ENCODE measurements around the gene ZEB2. TPM values are rescaled to one million over a fixed set of nuclear protein-coding genes. Genes with fewer than 3 reads are reported as not detected.

ZEB2 gene
- total RNA-seq, 1 donor from 2014 or later = 89.1 TPM

DNA sequence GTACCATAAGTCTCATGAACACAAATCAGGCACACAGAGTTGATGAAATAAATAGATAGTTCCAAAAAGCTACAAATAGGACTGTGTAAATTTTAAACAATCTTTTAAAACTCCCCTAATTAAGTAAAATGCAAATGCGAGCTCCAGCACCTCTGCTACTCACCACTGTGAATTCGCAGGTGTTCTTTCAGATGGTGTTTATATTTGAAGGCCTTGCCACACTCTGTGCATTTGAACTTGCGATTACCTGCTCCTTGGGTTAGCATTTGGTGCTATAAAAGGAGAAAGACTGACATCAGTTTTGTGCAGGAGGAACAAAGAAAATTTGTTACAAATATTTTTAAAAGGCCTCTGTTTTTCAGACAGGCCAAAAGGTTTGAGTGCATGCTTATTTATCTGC is 118.9 kb downstream of the ZEB2 start:
- Histone ChIP-seq H3K36me3 (peaks cover 60% of the 10 kb centered on the region), H3K4me1 (peaks cover 44% of the 10 kb centered on the region), H3K27me3 (ENCODE audit: low read depth) (no peaks in the 10 kb centered on the region), H3K4me3 (no peak overlapping the region), H3K9me3 (replicated peaks) (no peaks in the 10 kb centered on the region), H3K27ac (replicated peaks) (no peak overlapping the region)
- intact Hi-C loops (cut with micrococcal nuclease) = no loop called here
- no peak for DNase-seq
- TF ChIP-seq CTCF (IDR thresholded peaks at IDR 0.05; ENCODE audit: borderline replicate concordance) = no peak

DNA sequence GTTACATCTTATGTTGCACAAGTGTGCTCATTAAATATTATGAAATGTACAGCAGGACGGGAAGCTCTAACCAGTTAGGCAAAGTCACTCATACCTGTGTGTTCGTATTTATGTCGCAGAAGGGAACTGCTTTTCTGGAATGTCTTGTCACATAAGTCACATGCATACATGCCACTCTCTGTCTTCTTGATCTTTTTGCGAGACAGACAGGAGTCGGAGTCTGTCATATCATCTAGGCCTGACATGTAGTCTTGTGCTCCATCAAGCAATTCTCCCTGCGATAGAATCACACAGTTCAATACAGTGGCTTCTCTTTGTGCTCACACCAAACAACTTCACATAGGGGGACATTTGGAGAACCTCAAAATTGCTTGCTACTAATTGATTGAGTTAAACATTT is 123.6 kb downstream of the ZEB2 start:
- H3K36me3 ChIP-seq = peaks cover 95% of the 10 kb centered on the region
- H3K4me1 ChIP-seq = peaks cover 18% of the 10 kb centered on the region
- H3K27me3 ChIP-seq (ENCODE audit: low read depth) = no peaks in the 10 kb centered on the region
- H3K9me3 ChIP-seq (replicated peaks) = no peaks in the 10 kb centered on the region
- TF ChIP-seq CTCF (IDR thresholded peaks at IDR 0.05; ENCODE audit: borderline replicate concordance) = no peak
- intact Hi-C loops (cut with micrococcal nuclease) = no loop called here
- DNase-seq = no peak
- H3K4me3 ChIP-seq = no peak overlapping the region
- peak overlapping the region; percentile 7 for H3K27ac ChIP-seq (replicated peaks)

- intact Hi-C loops (cut with micrococcal nuclease) = no loop called here
- peaks cover 53% of the 10 kb centered on the region for H3K36me3 ChIP-seq
- DNase-seq = no peak
Observed at GRCh38 chr2:144390424-144391020, 129.4 kb downstream of the ZEB2 start.

DNA sequence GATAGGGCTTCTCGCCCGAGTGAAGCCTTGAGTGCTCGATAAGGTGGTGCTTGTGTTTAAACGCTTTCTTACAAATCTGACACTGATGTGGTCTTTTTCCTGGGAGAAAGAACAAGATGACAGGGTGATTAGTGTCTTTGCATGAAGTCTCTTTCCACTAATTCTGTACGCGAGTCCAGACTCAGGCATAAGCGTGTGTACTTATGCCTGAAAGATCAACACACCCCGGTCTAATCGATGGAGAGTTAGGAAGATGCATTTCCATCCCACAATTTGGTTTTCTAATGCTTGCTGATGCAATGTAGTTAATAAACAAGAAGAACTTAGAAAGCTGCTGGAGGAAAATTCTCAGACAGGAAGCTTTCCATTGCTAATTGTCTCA is 130.0 kb downstream of the ZEB2 start:
- H3K36me3 ChIP-seq = peaks cover 46% of the 10 kb centered on the region
- intact Hi-C loops (cut with micrococcal nuclease) = no loop called here
- H3K9me3 ChIP-seq (replicated peaks) = no peaks in the 10 kb centered on the region
- DNase-seq = no peak
- peak overlapping the region; percentile 61 for H3K27ac ChIP-seq (replicated peaks)
- peaks cover 32% of the 10 kb centered on the region for H3K4me1 ChIP-seq
- TF ChIP-seq CTCF (IDR thresholded peaks at IDR 0.05; ENCODE audit: borderline replicate concordance) = no peak
- H3K27me3 ChIP-seq (ENCODE audit: low read depth) = no peaks in the 10 kb centered on the region
- peak overlapping the region; percentile 13 for H3K4me3 ChIP-seq

More at GRCh38 chr2:144390424-144391020, 129.4 kb downstream of the ZEB2 start:
- peak overlapping the region; percentile 61 for H3K27ac ChIP-seq (replicated peaks)
- no peaks in the 10 kb centered on the region for H3K9me3 ChIP-seq (replicated peaks)
- H3K4me1 ChIP-seq = peaks cover 32% of the 10 kb centered on the region
- no peak overlapping the region for H3K4me3 ChIP-seq
- no peak for TF ChIP-seq CTCF (IDR thresholded peaks at IDR 0.05; ENCODE audit: borderline replicate concordance)
- no peaks in the 10 kb centered on the region for H3K27me3 ChIP-seq (ENCODE audit: low read depth)

- H3K27me3 ChIP-seq (ENCODE audit: low read depth) = no peaks in the 10 kb centered on the region
- peak overlapping the region; percentile 13 for H3K4me3 ChIP-seq
- peak overlapping the region; percentile 61 for H3K27ac ChIP-seq (replicated peaks)
- peaks cover 41% of the 10 kb centered on the region for H3K36me3 ChIP-seq
- no peaks in the 10 kb centered on the region for H3K9me3 ChIP-seq (replicated peaks)
- intact Hi-C loops (cut with micrococcal nuclease) = no loop called here
- peaks cover 32% of the 10 kb centered on the region for H3K4me1 ChIP-seq
- DNase-seq = no peak
- TF ChIP-seq CTCF (IDR thresholded peaks at IDR 0.05; ENCODE audit: borderline replicate concordance) = no peak
Observed at GRCh38 chr2:144389151-144389929, 130.6 kb downstream of the ZEB2 start.
